GM18511 (cell line): ENCODE data around the gene C10orf67.
"Not testable (repeated sequence)": the region's sequence is repeated elsewhere in the genome, so short reads cannot be mapped to it uniquely, and the experiment has no call there.

Experiments
- ATAC-seq: cut with Tn5 transposase; IDR thresholded peaks from one replicate; pipeline ENCODE4 v1.9.1; 2021; ENCODE audit warnings: mild to moderate bottlenecking, moderate library complexity; ENCODE audit not compliant: unreplicated experiment

The C10orf67 gene

DNA sequence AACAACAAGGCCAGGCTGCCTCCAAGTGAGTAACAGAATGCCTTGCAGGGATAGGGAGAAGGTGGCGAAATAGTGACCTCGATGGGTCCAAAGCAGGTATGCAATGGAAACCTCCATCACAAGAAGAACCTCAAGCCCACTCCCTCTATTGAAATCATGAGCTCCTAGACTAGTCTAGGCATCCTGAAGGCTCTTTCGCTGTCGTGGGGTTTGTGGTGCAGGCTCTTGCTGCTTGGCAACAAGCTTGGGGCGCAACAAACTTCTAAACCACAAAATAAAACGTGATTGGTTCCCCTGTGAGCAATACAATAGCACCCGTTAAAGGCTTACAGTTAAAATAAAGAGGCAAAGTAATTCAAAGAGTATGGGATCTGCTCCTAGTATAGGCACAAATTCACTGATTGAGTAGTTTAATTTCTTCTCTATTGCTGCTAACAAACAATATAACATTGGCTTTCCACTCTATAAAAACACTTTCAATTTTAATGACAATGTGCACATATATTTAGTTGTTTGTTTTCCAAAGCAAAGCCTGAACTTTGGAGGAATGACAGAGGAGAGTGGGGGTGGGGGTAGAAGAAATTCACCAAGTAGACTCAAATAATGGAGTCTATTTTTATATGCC lies 64.1 kb downstream of the C10orf67 start:
- ATAC-seq, result no peak

GRCh38 chr10:23275355-23275754 lies 69.2 kb downstream of the C10orf67 start:
- no peak for ATAC-seq

DNA sequence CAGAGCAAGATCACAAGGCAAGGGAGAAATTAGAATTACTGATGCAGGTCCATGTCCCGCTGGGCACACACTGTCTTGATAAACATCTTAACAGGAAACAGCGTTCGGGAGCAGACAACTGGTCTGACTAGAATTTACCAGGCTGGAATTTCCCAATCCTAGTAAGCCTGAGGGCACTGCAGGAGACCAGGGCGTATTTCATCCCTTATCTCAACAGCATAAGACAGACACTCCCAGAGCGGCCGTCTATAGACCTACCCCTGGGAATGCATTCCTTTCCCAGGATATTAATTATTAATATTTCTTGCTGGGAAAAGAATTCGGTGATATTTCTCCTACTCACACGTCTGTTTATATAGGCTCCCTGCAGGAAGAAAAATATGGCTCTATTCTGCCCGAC lies 70.4 kb downstream of the C10orf67 start:
- ATAC-seq, result not testable (repeated sequence)

GRCh38 chr10:23270531-23270930 lies 74.1 kb downstream of the C10orf67 start:
- no peak for ATAC-seq

DNA sequence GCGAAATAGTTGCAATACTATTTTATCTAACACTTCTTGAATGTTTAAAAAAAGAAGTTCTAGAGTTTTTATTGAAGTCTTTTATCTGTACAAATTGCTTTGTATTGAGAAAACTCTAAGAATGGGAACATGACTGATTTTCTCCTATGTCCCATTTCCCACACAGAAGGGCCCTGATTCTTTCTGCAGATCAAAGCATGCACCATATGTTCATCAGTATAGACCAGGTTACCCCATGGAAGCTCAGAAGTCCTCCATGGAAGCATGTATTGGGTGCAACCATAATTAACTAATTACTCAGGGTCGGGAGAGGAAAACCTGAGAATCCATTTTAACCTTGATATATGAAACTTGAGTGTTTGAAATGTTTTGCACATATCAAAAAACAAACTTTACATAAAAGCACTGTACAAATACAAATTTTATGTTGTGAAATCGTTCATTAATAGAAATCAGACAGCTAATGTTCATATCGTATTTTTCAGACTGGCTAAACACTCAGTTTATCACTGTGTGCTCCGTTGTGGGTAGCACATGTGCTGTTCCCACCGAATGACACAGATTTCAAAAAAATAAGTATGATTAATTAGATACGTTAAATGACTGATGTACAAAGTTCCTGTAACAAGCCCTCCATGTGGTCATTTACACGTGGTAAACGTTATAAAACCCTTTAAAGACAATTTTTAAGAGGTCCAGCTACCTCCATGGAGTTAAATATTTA lies 81.0 kb downstream of the C10orf67 start:
- no peak for ATAC-seq

DNA sequence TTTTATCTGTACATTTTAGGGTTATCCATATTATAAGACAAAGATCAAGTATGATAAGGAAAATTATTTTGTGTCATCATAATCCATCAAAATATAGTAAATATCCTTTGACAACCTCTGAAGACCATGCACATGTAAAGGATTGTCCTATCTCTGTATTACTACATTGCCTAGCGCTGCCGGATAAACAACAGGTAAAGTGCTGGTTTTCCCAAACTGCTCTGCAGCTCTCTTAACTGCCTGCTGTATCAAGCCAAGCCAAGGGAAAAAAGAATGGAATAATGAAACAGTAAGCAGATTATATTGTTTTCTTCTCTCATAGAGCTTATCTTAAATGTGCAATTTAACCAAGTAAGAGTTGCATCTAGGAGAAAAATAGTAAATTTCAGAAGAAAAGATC lies 81.7 kb downstream of the C10orf67 start:
- no peak for ATAC-seq

GRCh38 chr10:23258516-23258915 lies 86.1 kb downstream of the C10orf67 start:
- no peak for ATAC-seq

GRCh38 chr10:23253780-23254179 lies 90.8 kb downstream of the C10orf67 start:
- ATAC-seq, result no peak

DNA sequence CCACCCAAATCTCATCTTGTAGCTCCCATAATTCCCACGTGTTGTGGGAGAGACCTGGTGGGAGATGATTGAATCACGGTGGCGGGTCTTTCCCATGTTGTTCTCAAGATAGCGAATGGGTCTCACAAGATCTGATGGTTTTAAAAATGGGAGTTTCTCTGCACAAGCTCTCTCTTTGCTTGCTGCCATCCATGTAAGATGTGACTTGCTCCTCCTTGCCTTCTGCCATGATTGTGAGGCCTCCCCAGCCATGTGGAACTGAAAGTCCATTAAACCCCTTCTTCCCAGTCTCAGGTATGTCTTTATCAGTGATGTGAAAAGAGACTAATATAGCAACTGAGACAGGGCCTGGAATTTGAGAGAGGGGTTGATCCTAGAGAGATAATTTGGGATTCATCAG lies 91.7 kb downstream of the C10orf67 start:
- not testable (repeated sequence) for ATAC-seq

GRCh38 chr10:23241779-23242178 lies 102.8 kb downstream of the C10orf67 start:
- not testable (repeated sequence) for ATAC-seq

GRCh38 chr10:23238015-23238414 lies 106.6 kb downstream of the C10orf67 start:
- no peak for ATAC-seq

DNA sequence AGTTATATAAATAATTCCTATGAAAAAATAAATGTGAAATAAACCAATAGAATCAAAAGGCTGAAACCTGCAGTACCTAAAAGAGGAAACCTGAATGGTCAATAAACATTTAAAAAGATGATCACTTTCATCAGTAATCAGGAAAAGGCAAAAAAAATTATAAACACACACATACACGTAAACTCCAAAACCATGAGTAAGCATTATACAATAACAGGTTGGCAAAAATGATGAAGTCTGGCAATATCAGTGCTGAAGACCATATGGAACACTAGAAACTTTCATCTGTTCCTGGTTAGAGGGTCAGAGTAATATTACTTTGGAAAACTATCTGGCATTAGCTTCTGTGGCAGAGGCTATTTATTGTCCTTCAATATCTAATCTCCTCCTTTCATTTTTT lies 114.0 kb downstream of the C10orf67 start:
- no peak for ATAC-seq

DNA sequence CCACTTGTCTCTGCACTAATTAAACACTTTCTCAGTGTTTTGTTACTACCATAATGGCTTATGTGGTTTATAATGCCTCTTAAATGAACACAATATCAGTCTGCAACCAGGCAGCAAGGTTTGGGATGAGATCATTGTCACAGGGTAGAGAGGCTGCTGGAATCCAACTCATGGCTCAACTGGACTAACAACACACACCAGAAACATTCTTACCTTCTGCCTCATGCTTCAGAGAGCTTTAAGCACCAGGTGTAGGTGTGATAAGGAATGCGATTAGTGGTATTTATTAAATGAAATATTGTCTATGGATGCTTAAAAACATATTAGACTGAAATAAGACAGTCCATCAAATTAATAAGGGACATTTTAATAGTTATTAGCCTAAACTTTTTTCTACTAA lies 127.1 kb downstream of the C10orf67 start:
- no peak for ATAC-seq

GRCh38 chr10:23205972-23206642 lies 138.5 kb downstream of the C10orf67 start:
- ATAC-seq, result no peak

DNA sequence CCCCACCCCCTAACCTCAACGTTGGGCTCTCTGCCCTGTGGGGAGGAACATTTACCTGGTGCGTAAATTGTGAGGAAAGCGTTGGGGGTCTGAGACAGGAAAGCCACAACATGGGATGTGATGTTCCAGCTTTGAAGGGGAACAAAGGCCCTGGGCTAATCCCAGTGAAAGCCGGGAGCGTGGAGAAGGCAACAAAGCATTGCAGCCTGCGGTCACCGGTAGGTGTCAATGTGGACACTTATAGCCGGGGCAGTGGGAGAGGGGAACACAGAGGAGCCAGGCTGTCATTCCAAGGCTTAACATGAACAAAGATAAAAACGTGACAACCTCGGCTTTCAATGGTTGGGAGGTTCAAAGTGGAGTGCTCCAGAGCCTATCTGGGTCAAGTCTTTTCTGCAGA lies 139.8 kb downstream of the C10orf67 start:
- no peak for ATAC-seq

GRCh38 chr10:23203369-23204325 lies 140.9 kb downstream of the C10orf67 start:
- ATAC-seq, result no peak

- ATAC-seq, result no peak
These were observed 141.8 kb downstream of the C10orf67 start for GRCh38 chr10:23202779-23203178.

- ATAC-seq, result no peak
These were observed 142.8 kb downstream of the C10orf67 start for GRCh38 chr10:23201837-23202236.

GRCh38 chr10:23200997-23201652 lies 143.5 kb downstream of the C10orf67 start:
- no peak for ATAC-seq

DNA sequence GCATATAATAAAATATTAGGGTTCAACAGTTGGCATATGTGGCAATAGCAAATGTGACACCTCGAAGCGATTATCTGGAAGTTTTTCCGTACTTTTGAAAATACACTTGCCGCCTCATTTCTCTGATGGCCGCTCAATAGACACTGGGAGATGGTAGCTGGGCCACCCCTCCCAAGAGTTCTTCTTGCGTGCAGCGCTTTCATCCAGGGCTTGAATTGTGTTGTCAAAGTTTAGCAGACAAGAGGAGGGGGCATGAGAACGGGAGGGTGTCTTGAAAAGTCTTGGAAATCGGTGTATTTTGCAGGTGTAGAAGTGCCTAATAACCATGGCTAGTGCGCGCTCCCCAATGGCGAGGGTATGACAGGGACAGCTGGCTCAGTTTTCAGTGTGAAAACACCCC lies 144.0 kb downstream of the C10orf67 start:
- ATAC-seq, result no peak
